Measurements from ENCODE around the gene RAPGEF6.

RAPGEF6 gene

GRCh38 chr5:131589510-131590348, 45.3 kb downstream of the RAPGEF6 start:
- no peak overlapping the region for H3K27ac ChIP-seq
- no peaks in the 10 kb centered on the region for H3K27me3 ChIP-seq
- no peak overlapping the region for H3K9ac ChIP-seq
- H4K20me1 ChIP-seq, result peaks cover 98% of the 10 kb centered on the region
- no peak for TF ChIP-seq Cebpa-rat (IDR thresholded peaks at IDR 0.05)
- H3K4me1 ChIP-seq, result peaks cover 20% of the 10 kb centered on the region
- no peak overlapping the region for H3K4me3 ChIP-seq
- peaks cover 16% of the 10 kb centered on the region; the same call in 1 of the 2 replicates for H3K9me3 ChIP-seq
- H3K36me3 ChIP-seq, result peaks cover 75% of the 10 kb centered on the region
- H3K4me2 ChIP-seq, result no peak overlapping the region

GRCh38 chr5:131587541-131587940, 47.5 kb downstream of the RAPGEF6 start:
- H3K4me3 ChIP-seq, result no peak overlapping the region
- H3K36me3 ChIP-seq, result peaks cover 79% of the 10 kb centered on the region
- no peak overlapping the region for H3K4me2 ChIP-seq
- no peaks in the 10 kb centered on the region for H3K27me3 ChIP-seq
- H4K20me1 ChIP-seq, result peaks cover 82% of the 10 kb centered on the region
- H3K9me3 ChIP-seq, result peaks cover 19% of the 10 kb centered on the region
- H3K4me1 ChIP-seq, result peaks cover 6% of the 10 kb centered on the region
- no peak overlapping the region for H3K27ac ChIP-seq
- TF ChIP-seq Cebpa-rat (IDR thresholded peaks at IDR 0.05), result no peak
- H3K9ac ChIP-seq, result no peak overlapping the region

GRCh38 chr5:131581702-131582101, 53.3 kb downstream of the RAPGEF6 start:
- Histone ChIP-seq H3K4me1 (no peaks in the 10 kb centered on the region), H3K9ac (no peak overlapping the region), H4K20me1 (peaks cover 25% of the 10 kb centered on the region; the same call in 1 of the 2 replicates), H3K27ac (no peak overlapping the region), H3K9me3 (peaks cover 72% of the 10 kb centered on the region), H3K4me3 (no peak overlapping the region), H3K4me2 (no peak overlapping the region), H3K27me3 (no peaks in the 10 kb centered on the region), H3K36me3 (peaks cover 91% of the 10 kb centered on the region)
- no peak for TF ChIP-seq Cebpa-rat (IDR thresholded peaks at IDR 0.05)

- H3K36me3 ChIP-seq, result peaks cover 92% of the 10 kb centered on the region
- TF ChIP-seq Cebpa-rat (IDR thresholded peaks at IDR 0.05), result no peak
Measured at GRCh38 chr5:131579917-131580671, 54.9 kb downstream of the RAPGEF6 start.

GRCh38 chr5:131575660-131576227, 59.3 kb downstream of the RAPGEF6 start:
- no peaks in the 10 kb centered on the region for H3K4me1 ChIP-seq
- H3K36me3 ChIP-seq, result peaks cover 97% of the 10 kb centered on the region
- H3K27ac ChIP-seq, result no peak overlapping the region
- H3K4me3 ChIP-seq, result no peak overlapping the region
- peaks cover 40% of the 10 kb centered on the region; the same call in 1 of the 2 replicates for H4K20me1 ChIP-seq
- TF ChIP-seq Cebpa-rat (IDR thresholded peaks at IDR 0.05), result no peak
- H3K9ac ChIP-seq, result no peak overlapping the region
- H3K9me3 ChIP-seq, result peaks cover 92% of the 10 kb centered on the region
- no peak overlapping the region for H3K4me2 ChIP-seq
- H3K27me3 ChIP-seq, result no peaks in the 10 kb centered on the region

More at GRCh38 chr5:131579917-131580671, 54.9 kb downstream of the RAPGEF6 start:
- Histone ChIP-seq H4K20me1 (peaks cover 9% of the 10 kb centered on the region; the same call in 1 of the 2 replicates), H3K4me2 (no peak overlapping the region), H3K9me3 (peaks cover 83% of the 10 kb centered on the region), H3K27ac (no peak overlapping the region), H3K9ac (no peak overlapping the region), H3K4me3 (peak overlapping the region; percentile 9; the same call in 1 of the 2 replicates), H3K4me1 (no peaks in the 10 kb centered on the region), H3K27me3 (no peaks in the 10 kb centered on the region)

GRCh38 chr5:131571669-131572168, 63.3 kb downstream of the RAPGEF6 start:
- Histone ChIP-seq H3K4me2 (no peak overlapping the region), H3K4me1 (no peaks in the 10 kb centered on the region), H3K36me3 (peaks cover 61% of the 10 kb centered on the region), H3K9me3 (peaks cover 51% of the 10 kb centered on the region), H4K20me1 (peaks cover 70% of the 10 kb centered on the region; the same call in 1 of the 2 replicates), H3K27me3 (no peaks in the 10 kb centered on the region), H3K4me3 (no peak overlapping the region), H3K27ac (no peak overlapping the region), H3K9ac (no peak overlapping the region)
- TF ChIP-seq Cebpa-rat (IDR thresholded peaks at IDR 0.05), result no peak

- Histone ChIP-seq H4K20me1 (peaks cover 76% of the 10 kb centered on the region; the same call in 1 of the 2 replicates), H3K27me3 (no peaks in the 10 kb centered on the region), H3K36me3 (peaks cover 51% of the 10 kb centered on the region), H3K27ac (no peak overlapping the region), H3K4me1 (no peaks in the 10 kb centered on the region), H3K4me3 (no peak overlapping the region), H3K9me3 (peaks cover 42% of the 10 kb centered on the region), H3K4me2 (no peak overlapping the region), H3K9ac (no peak overlapping the region)
- TF ChIP-seq Cebpa-rat (IDR thresholded peaks at IDR 0.05), result no peak
Measured at GRCh38 chr5:131570757-131571156, 64.3 kb downstream of the RAPGEF6 start.

GRCh38 chr5:131564229-131564652, 70.8 kb downstream of the RAPGEF6 start:
- Histone ChIP-seq H3K27me3 (no peaks in the 10 kb centered on the region), H3K27ac (no peak overlapping the region), H4K20me1 (peaks cover 42% of the 10 kb centered on the region; the same call in 1 of the 2 replicates), H3K4me1 (peaks cover 11% of the 10 kb centered on the region; the same call in 1 of the 2 replicates), H3K9ac (no peak overlapping the region), H3K36me3 (peaks cover 22% of the 10 kb centered on the region), H3K9me3 (no peaks in the 10 kb centered on the region), H3K4me3 (no peak overlapping the region), H3K4me2 (no peak overlapping the region)
- TF ChIP-seq Cebpa-rat (IDR thresholded peaks at IDR 0.05), result no peak

- TF ChIP-seq Cebpa-rat (IDR thresholded peaks at IDR 0.05), result no peak
- Histone ChIP-seq H3K27me3 (no peaks in the 10 kb centered on the region), H3K9me3 (no peaks in the 10 kb centered on the region), H3K4me1 (peaks cover 11% of the 10 kb centered on the region; the same call in 1 of the 2 replicates), H3K27ac (no peak overlapping the region), H3K36me3 (peaks cover 28% of the 10 kb centered on the region), H3K9ac (no peak overlapping the region), H3K4me3 (no peak overlapping the region), H4K20me1 (peaks cover 36% of the 10 kb centered on the region; the same call in 1 of the 2 replicates), H3K4me2 (no peak overlapping the region)
Measured at GRCh38 chr5:131563434-131564228, 71.4 kb downstream of the RAPGEF6 start.
